ENCODE measurements around the gene PLCXD1.
"Not testable (repeated sequence)": the region's sequence is repeated elsewhere in the genome, so short reads cannot be mapped to it uniquely, and the experiment has no call there.

The PLCXD1 gene

GRCh38 chrX:261919-262352 lies 19.2 kb upstream of the PLCXD1 start:
- Histone ChIP-seq H3K36me3 (no peaks in the 10 kb centered on the region), H4K20me1 (no peaks in the 10 kb centered on the region), H3K4me3 (peak overlapping the region; percentile 40; the same call in 1 of the 2 replicates), H3K27ac (peak overlapping the region; percentile 74), H3K4me2 (peak overlapping the region; percentile 84), H3K27me3 (no peaks in the 10 kb centered on the region), H3K4me1 (peaks cover 76% of the 10 kb centered on the region), H3K9ac (peak overlapping the region; percentile 65; the same call in 1 of the 2 replicates), H3K9me3 (no peaks in the 10 kb centered on the region)
- TF ChIP-seq Cebpa-rat (IDR thresholded peaks at IDR 0.05), result no peak

DNA sequence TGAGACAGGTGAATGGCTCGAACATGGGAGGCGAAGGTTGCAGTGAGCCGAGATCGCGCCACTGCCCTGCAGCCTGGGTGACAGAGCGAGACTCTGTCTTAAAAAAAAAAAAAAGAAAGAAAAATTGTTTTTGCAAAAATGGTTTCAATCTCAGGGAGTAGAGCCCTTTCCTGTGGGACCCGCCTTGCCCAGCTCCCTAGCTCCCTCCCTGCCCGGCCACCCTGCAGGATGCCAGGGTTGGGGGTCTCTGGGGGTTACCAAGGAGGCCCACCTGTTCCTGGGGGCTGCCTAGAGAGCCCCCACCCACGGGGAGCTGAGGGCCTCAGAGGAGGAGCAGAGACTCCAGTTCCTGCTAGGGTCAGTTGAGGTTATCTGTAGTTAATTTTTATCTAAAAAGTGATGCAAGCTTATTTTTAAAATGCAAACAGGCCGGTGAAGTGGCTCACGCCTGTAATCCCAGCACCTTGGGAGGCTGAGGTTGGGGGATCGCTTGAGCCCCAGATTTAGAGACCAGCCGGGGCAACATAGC lies 18.7 kb upstream of the PLCXD1 start:
- H3K9ac ChIP-seq, result peak overlapping the region; percentile 65

DNA sequence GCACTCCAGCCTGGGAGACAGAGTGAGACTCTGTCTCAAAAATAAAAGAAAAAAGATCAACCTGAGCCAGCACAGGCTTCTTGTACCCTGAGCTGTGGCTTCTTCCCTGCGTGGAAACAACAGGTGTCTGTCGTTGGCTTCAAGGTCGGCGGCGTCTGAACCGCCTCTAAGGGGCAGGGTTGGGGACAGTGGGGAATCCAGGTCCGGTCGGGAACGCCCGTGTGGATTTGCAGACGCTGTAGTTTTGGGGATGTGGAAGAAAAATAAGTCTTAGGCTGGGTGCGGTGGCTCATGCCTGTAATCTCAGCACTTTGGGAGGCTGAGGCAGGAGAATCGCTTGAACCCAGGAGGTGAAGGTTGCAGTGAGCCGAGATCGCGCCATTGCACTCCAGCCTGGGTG lies 17.2 kb upstream of the PLCXD1 start:
- not testable (repeated sequence) for H4K20me1 ChIP-seq, H3K4me3 ChIP-seq, H3K27me3 ChIP-seq, H3K9ac ChIP-seq, H3K9me3 ChIP-seq, H3K36me3 ChIP-seq
- H3K4me1 ChIP-seq, result peaks cover 65% of the 10 kb centered on the region
- peak overlapping the region; percentile 51; the same call in 1 of the 2 replicates for H3K27ac ChIP-seq
- H3K4me2 ChIP-seq, result peak overlapping the region; percentile 29

More for the DNA sequence above, 18.7 kb upstream of the PLCXD1 start:
- peak overlapping the region; percentile 40; the same call in 1 of the 2 replicates for H3K4me3 ChIP-seq
- peak overlapping the region; percentile 84 for H3K4me2 ChIP-seq
- H3K27ac ChIP-seq, result peak overlapping the region; percentile 74
- TF ChIP-seq Cebpa-rat (IDR thresholded peaks at IDR 0.05), result no peak
- no peaks in the 10 kb centered on the region for H3K36me3 ChIP-seq
- no peaks in the 10 kb centered on the region for H3K9me3 ChIP-seq
- peaks cover 76% of the 10 kb centered on the region for H3K4me1 ChIP-seq
- H4K20me1 ChIP-seq, result no peaks in the 10 kb centered on the region
- H3K27me3 ChIP-seq, result no peaks in the 10 kb centered on the region

GRCh38 chrX:264634-265455 lies 16.3 kb upstream of the PLCXD1 start:
- H3K27ac ChIP-seq, result peak overlapping the region; percentile 51; the same call in 1 of the 2 replicates
- H3K9ac ChIP-seq, result no peak overlapping the region
- no peaks in the 10 kb centered on the region for H3K27me3 ChIP-seq
- H3K36me3 ChIP-seq, result no peaks in the 10 kb centered on the region
- H4K20me1 ChIP-seq, result no peaks in the 10 kb centered on the region
- no peak for TF ChIP-seq Cebpa-rat (IDR thresholded peaks at IDR 0.05)
- peak overlapping the region; percentile 29 for H3K4me2 ChIP-seq
- peaks cover 61% of the 10 kb centered on the region for H3K4me1 ChIP-seq
- no peaks in the 10 kb centered on the region for H3K9me3 ChIP-seq
- H3K4me3 ChIP-seq, result no peak overlapping the region

- TF ChIP-seq Cebpa-rat (IDR thresholded peaks at IDR 0.05), result no peak
- Histone ChIP-seq H3K27ac (peak overlapping the region; percentile 51; the same call in 1 of the 2 replicates), H3K4me3 (no peak overlapping the region), H3K27me3 (no peaks in the 10 kb centered on the region), H3K9ac (no peak overlapping the region), H3K4me2 (peak overlapping the region; percentile 29), H3K9me3 (no peaks in the 10 kb centered on the region), H3K36me3 (no peaks in the 10 kb centered on the region), H4K20me1 (no peaks in the 10 kb centered on the region), H3K4me1 (peaks cover 54% of the 10 kb centered on the region)
These were observed 15.7 kb upstream of the PLCXD1 start for GRCh38 chrX:265502-265901.

GRCh38 chrX:267771-268261 lies 13.4 kb upstream of the PLCXD1 start:
- TF ChIP-seq Cebpa-rat (IDR thresholded peaks at IDR 0.05), result no peak
- Histone ChIP-seq H3K27ac (no peak overlapping the region), H3K9me3 (no peaks in the 10 kb centered on the region), H3K4me2 (no peak overlapping the region), H3K9ac (no peak overlapping the region), H3K27me3 (no peaks in the 10 kb centered on the region), H3K36me3 (no peaks in the 10 kb centered on the region), H3K4me3 (no peak overlapping the region), H4K20me1 (no peaks in the 10 kb centered on the region), H3K4me1 (peaks cover 31% of the 10 kb centered on the region)

DNA sequence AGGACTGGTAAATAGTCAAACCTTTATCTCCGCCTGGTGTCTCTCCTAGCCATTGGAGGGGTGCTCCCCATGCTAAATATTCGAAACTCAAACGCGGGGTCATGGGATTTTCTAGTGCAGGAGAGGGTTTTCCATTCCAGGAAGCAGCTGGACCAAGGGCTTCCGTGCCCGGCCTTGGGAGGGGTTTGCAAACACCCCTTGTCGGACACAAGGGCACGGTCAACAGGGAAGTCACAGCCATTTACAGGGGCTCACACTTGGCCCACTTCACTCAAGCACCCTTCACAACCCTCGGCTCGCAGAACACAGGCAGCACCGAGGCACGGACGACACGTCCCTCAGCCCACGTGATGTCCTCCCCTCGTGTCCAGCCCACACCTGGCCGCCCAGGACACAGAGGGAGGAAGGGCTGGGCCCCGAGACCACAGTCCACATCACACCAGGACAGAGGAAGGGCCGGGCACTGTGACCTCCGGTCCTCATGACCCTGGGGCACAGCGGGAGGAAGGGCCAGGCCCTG lies 10.3 kb upstream of the PLCXD1 start:
- Histone ChIP-seq H3K9ac (no peak overlapping the region), H3K27me3 (no peaks in the 10 kb centered on the region), H3K9me3 (no peaks in the 10 kb centered on the region), H3K36me3 (no peaks in the 10 kb centered on the region), H3K4me3 (no peak overlapping the region), H3K4me2 (no peak overlapping the region), H4K20me1 (no peaks in the 10 kb centered on the region), H3K27ac (no peak overlapping the region), H3K4me1 (peaks cover 11% of the 10 kb centered on the region)
- no peak for TF ChIP-seq Cebpa-rat (IDR thresholded peaks at IDR 0.05)

DNA sequence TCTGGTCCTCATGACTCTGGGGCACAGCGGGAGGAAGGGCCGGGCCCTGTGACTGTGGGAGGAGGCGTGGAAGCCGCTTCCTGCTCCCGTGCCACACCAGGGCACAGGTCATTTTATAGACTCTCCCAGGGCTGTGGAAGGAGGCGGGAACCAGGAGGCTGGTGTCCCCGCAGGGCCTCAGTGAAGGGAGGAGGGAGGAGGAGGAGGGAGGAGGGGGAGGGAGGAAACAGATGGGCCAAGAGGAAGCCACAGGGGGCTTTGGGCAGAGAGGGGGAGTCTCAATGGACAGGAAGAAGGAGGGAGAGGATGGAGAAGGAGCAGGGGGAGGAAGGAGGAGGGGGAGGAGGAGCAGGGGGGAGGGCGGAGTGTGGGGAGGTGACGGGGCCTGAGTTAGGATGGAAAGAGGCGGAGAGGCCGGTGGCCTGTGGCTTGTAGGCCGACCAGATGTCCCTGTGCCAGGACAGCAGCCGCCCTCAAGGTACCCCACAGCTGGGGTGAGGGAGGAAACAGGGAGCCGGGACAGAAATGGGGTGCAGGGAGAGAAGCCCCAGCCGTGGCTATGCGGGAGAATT lies 6.2 kb upstream of the PLCXD1 start:
- H3K27ac ChIP-seq, result peak overlapping the region; percentile 94
- H3K4me1 ChIP-seq, result peaks cover 35% of the 10 kb centered on the region
- H4K20me1 ChIP-seq, result no peaks in the 10 kb centered on the region
- H3K9me3 ChIP-seq, result no peaks in the 10 kb centered on the region
- peak overlapping the region; percentile 84 for H3K9ac ChIP-seq
- peak overlapping the region; percentile 71 for H3K4me3 ChIP-seq
- H3K27me3 ChIP-seq, result no peaks in the 10 kb centered on the region
- H3K4me2 ChIP-seq, result peak overlapping the region; percentile 99
- no peak for TF ChIP-seq Cebpa-rat (IDR thresholded peaks at IDR 0.05)
- no peaks in the 10 kb centered on the region for H3K36me3 ChIP-seq

DNA sequence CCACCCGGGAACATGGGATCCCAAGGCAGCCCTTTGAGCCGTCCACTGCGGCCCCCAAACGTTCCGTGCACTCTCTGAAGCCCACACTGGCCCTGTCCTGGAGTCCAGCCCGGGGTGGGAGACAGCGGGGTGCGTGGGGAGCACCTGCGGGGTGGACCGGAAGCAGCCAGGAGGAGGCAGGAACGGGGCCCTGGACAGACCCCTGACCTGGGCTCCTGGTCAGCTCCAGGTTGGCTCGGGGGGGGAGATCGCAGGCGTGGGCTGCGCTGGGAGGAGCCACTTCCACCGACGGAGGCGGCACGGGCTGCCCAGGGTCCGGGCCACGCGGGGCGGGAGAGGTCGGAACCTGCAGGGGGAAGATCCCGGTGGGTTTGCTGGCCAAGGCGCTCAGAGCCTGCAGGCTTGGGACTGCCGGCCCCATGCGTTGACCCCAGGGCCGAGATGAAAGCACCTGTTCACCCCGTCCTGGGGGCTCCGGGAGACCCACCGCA lies 5.7 kb upstream of the PLCXD1 start:
- H3K36me3 ChIP-seq, result no peaks in the 10 kb centered on the region
- H3K4me2 ChIP-seq, result peak overlapping the region; percentile 99
- peaks cover 36% of the 10 kb centered on the region for H3K4me1 ChIP-seq
- no peaks in the 10 kb centered on the region for H3K9me3 ChIP-seq
- no peaks in the 10 kb centered on the region for H4K20me1 ChIP-seq
- TF ChIP-seq Cebpa-rat (IDR thresholded peaks at IDR 0.05), result no peak
- peak overlapping the region; percentile 94 for H3K27ac ChIP-seq
- H3K4me3 ChIP-seq, result peak overlapping the region; percentile 71
- H3K9ac ChIP-seq, result peak overlapping the region; percentile 84
- no peaks in the 10 kb centered on the region for H3K27me3 ChIP-seq
